A673 (cell line): ENCODE data around the gene ICAM2. TPM values are rescaled to one million over a fixed set of nuclear protein-coding genes. Genes with fewer than 3 reads are reported as not detected.

Experiments
- BruUV-seq: library from RNA; stranded (reverse); fragments of 400-500 nt; replicated peaks from 2 replicates; lab custom pipeline; 2021; lab: Mats Ljungman, UMichigan
- CTCF ChIA-PET: fragments of 300-600 bp; sonication (Branson Sonifier 250); formaldehyde crosslinking; loops from one replicate; lab custom pipeline; 2022; ENCODE audit warnings: antibody characterized with exemption; lab: Charles Lee
- POLR2A ChIA-PET: fragments of 300-600 bp; sonication (Branson Sonifier 250); formaldehyde crosslinking; loops from one replicate; lab custom pipeline; 2022; ENCODE audit warnings: antibody characterized with exemption; ENCODE audit not compliant: low non-redundant PET; lab: Charles Lee
- DNase-seq: peaks from one replicate; pipeline ENCODE4 v3.0.0-alpha.2; 2015; ENCODE audit warnings: low spot score
- H3K27ac ChIP-seq: fragments of 200-600 bp; sonication (generic); 2 replicates; pipeline ENCODE4 v1.5.1; 2016; ENCODE audit warnings: mixed run types, low read depth, mild to moderate bottlenecking, mixed read lengths, antibody characterized with exemption, low read length; ENCODE audit not compliant: poor library complexity, severe bottlenecking
- H3K27me3 ChIP-seq: fragments of 200-600 bp; sonication (generic); replicated peaks from 2 replicates; pipeline ENCODE4 v1.6.1; 2017; ENCODE audit warnings: mixed run types, low read depth, mild to moderate bottlenecking, mixed read lengths, antibody characterized with exemption, low read length; ENCODE audit not compliant: insufficient read depth, poor library complexity
- H3K36me3 ChIP-seq: fragments of 200-600 bp; sonication (generic); 2 replicates; pipeline ENCODE4 v1.6.1; 2016; ENCODE audit warnings: mixed run types, mild to moderate bottlenecking, mixed read lengths, antibody characterized with exemption, low read length; ENCODE audit not compliant: insufficient read depth, poor library complexity, severe bottlenecking
- H3K4me1 ChIP-seq: fragments of 200-600 bp; sonication (generic); 2 replicates; pipeline ENCODE4 v1.6.1; 2017; ENCODE audit warnings: mixed run types, mild to moderate bottlenecking, mixed read lengths, antibody characterized with exemption, low read length; ENCODE audit not compliant: insufficient read depth, poor library complexity, severe bottlenecking
- H3K4me3 ChIP-seq: fragments of 200-600 bp; sonication (generic); 2 replicates; pipeline ENCODE4 v1.5.1; 2016; ENCODE audit warnings: low read depth, mixed run types, mild to moderate bottlenecking, mixed read lengths, low read length; ENCODE audit not compliant: poor library complexity, severe bottlenecking
- H3K9me3 ChIP-seq: fragments of 200-600 bp; sonication (generic); 2 replicates; pipeline ENCODE4 v1.6.1; 2016; ENCODE audit warnings: mixed run types, low read depth, mild to moderate bottlenecking, mixed read lengths, antibody characterized with exemption, low read length; ENCODE audit not compliant: poor library complexity, severe bottlenecking
- EZH2 ChIP-seq: fragments of 200-600 bp; sonication (generic); IDR thresholded peaks from 2 replicates; pipeline ENCODE4 v1.6.1; 2017; ENCODE audit warnings: borderline replicate concordance, low read depth, mild to moderate bottlenecking, mixed read lengths, antibody characterized with exemption, low read length; ENCODE audit not compliant: poor library complexity, severe bottlenecking
- intact Hi-C: fragments of 100-400 bp; cut with micrococcal nuclease; formaldehyde crosslinking; loops from one replicate; pipeline ENCODE4 v1.10.0; 2022; ENCODE audit not compliant: unreplicated experiment
- total RNA-seq: library from RNA; stranded (reverse); gene quantifications from 2 replicates; pipeline ENCODE4 v1.2.3, GENCODE V29; 2021
- TF ChIP-seq, protein P1 (sequence below): fragments of 300-800, 200-600 bp; sonication (generic); conservative IDR thresholded peaks from 2 replicates; pipeline ENCODE4 v1.5.1; 2017; ENCODE audit warnings: low read depth, mild to moderate bottlenecking, antibody characterized with exemption, low read length, moderate library complexity, mixed read lengths

The ICAM2 gene
- total RNA-seq, 1 experiment from 2014 or later: 0.99 TPM

DNA sequence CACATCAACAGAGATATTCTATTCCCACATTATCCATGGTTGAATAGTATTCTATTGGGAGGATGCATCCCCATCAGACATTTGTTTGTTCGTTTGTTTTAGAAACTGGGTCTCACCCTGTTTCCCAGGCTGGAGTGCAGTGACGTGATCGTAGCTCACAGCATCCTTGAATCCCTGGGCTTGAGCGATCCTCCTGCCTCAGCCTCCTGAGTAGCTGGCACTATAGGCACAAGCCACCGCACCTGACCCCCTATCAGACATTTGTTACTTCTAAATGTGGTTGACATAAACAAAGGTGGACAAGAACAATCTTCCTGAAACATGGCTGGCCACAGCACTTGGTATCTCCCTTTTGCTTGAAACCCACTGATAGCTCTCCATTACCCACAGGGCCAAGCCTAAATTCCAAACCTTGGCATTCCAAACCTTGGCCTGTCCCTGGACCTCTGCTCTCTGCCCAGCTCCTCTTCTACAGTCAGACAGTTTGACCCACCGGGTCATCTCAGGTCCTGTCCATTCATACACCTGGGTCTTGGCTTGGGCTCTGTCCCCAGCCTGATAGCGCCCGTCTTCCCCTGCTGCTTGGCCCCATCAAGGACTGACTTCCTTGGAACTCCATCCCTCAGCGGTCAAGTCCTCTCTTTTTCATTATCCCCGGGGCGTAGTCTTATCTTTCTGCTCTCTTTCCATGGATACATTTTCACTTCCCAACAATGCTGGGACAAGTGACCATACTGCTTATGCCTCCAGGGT, 23.8 kb downstream of the ICAM2 start:
- Histone ChIP-seq H3K9me3 (no peaks in the 10 kb centered on the region), H3K4me3 (no peak overlapping the region), H3K36me3 (no peaks in the 10 kb centered on the region), H3K4me1 (no peaks in the 10 kb centered on the region), H3K27ac (no peak overlapping the region), H3K27me3 (no peaks in the 10 kb centered on the region)
- ChIA-PET CTCF (no interaction called here), POLR2A (no interaction called here)
- TF ChIP-seq EZH2: no peak
- TF ChIP-seq, protein P1, sequence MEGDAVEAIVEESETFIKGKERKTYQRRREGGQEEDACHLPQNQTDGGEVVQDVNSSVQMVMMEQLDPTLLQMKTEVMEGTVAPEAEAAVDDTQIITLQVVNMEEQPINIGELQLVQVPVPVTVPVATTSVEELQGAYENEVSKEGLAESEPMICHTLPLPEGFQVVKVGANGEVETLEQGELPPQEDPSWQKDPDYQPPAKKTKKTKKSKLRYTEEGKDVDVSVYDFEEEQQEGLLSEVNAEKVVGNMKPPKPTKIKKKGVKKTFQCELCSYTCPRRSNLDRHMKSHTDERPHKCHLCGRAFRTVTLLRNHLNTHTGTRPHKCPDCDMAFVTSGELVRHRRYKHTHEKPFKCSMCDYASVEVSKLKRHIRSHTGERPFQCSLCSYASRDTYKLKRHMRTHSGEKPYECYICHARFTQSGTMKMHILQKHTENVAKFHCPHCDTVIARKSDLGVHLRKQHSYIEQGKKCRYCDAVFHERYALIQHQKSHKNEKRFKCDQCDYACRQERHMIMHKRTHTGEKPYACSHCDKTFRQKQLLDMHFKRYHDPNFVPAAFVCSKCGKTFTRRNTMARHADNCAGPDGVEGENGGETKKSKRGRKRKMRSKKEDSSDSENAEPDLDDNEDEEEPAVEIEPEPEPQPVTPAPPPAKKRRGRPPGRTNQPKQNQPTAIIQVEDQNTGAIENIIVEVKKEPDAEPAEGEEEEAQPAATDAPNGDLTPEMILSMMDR: no peak
- intact Hi-C loops: no loop called here
- no peak for DNase-seq
- no TSS peak for BruUV-seq

DNA sequence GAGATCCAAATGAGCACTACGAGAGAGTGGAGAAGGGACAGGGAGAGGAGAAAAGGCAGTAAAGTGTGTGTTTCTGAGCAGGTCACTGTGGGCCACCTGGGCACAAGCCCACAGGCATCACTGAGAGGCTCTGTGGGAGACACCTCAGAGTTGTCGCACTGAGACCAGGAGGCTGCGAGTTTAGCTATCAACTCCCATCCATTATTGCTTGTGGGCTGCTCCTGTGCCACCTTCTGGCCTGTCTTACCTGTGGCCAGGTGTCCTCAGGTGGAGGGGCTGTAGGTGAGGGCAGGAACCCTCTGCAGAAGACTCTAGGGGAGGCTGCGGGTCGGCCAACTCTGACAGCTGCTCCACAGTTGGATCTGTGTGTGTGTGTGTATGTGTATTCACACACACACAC, 24.8 kb downstream of the ICAM2 start:
- CTCF ChIA-PET: interaction anchor here (0.6 kb wide), 1 partner anchor 51 kb away, joined by 4 read pairs; no protein-coding TSS in a partner anchor
- Histone ChIP-seq H3K4me1 (no peaks in the 10 kb centered on the region), H3K36me3 (no peaks in the 10 kb centered on the region), H3K27me3 (no peaks in the 10 kb centered on the region), H3K27ac (no peak overlapping the region), H3K9me3 (no peaks in the 10 kb centered on the region), H3K4me3 (no peak overlapping the region)
- no TSS peak for BruUV-seq
- POLR2A ChIA-PET: no interaction called here
- DNase-seq: no peak
- intact Hi-C loops: no loop called here
- TF ChIP-seq, protein P1: no peak
- no peak for TF ChIP-seq EZH2

DNA sequence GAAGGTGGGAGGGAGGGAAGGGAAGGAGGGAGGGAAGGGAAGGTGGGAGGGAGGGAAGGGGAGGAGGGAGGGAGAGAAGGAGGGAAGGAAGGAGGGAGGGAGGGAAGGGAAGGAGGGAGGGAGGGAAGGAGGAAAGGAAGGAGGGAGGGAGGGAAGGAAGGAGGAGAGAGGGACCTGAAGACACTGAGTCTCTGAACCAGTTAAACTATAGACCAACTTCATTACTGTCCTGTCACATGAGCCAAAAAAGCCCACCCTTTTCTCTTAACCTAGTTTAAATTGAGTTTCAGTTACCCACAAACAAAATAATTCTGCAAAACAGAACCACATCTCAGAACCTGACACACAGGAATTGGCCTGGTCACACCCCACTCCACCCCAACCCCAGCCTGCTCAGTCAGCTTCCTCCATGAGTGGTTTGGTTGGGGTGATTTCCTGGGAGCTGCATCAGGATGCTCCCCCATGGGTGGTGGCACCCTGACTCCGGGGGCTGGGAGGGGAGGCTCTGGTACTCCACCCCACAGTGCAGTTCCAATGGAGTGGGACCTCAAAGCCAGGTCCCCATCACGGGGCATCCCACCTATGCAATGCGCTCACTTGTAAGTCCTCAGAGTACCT, 27.0 kb downstream of the ICAM2 start:
- ChIA-PET POLR2A (no interaction called here), CTCF (no interaction called here)
- H3K4me3 ChIP-seq: no peak overlapping the region
- H3K36me3 ChIP-seq: no peaks in the 10 kb centered on the region
- TF ChIP-seq EZH2: no peak
- TF ChIP-seq, protein P1: no peak
- H3K27ac ChIP-seq: no peak overlapping the region
- no peak for DNase-seq
- intact Hi-C loops: no loop called here
- no peaks in the 10 kb centered on the region for H3K9me3 ChIP-seq
- H3K4me1 ChIP-seq: no peaks in the 10 kb centered on the region
- no peaks in the 10 kb centered on the region for H3K27me3 ChIP-seq
- BruUV-seq: no TSS peak
